ENCODE data around the gene CHD6. TPM values are rescaled to one million over a fixed set of nuclear protein-coding genes. Genes with fewer than 3 reads are reported as not detected.

CHD6 gene
- total RNA-seq, 2 experiments from 2014 or later: 39.4 to 42.5 TPM

DNA sequence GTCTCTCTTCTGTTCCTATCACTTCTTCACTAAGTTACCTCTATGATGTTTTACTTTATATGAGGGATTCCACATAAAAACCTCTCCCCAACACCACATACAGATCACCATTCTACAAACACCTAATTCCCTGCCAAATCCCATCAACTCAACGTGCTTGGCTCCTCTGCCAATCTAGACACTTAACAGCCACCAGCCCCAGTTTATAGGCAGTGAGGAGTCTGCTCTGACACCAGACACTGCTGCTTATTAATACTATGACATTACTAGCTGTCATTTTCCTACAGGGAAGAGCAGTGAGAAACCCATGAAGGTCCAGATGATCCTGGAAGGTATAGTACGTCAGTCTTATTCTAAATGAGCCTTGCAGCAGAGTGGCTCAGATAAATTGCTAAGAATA, 104.3 kb downstream of the CHD6 start:
- H3K4me3 Mint-ChIP-seq: no peak overlapping the region
- H3K4me1 Mint-ChIP-seq: no peaks in the 10 kb centered on the region
- H3K27ac Mint-ChIP-seq: no peak overlapping the region
- no peaks in the 10 kb centered on the region for H3K27me3 Mint-ChIP-seq
- ChIA-PET POLR2A (no interaction called here), CTCF (no interaction called here)
- peaks cover 24% of the 10 kb centered on the region for H3K36me3 Mint-ChIP-seq (ENCODE audit: low read depth)
- no peak for DNase-seq
- H3K9me3 Mint-ChIP-seq: no peaks in the 10 kb centered on the region

GRCh38 chr20:41512624-41513023, 105.6 kb downstream of the CHD6 start:
- CTCF ChIA-PET: no interaction called here
- H3K27ac Mint-ChIP-seq: no peak overlapping the region
- H3K4me1 Mint-ChIP-seq: peaks cover 7% of the 10 kb centered on the region
- no peaks in the 10 kb centered on the region for H3K9me3 Mint-ChIP-seq
- no peak for DNase-seq
- peaks cover 28% of the 10 kb centered on the region for H3K36me3 Mint-ChIP-seq (ENCODE audit: low read depth)
- no peak overlapping the region for H3K4me3 Mint-ChIP-seq
- POLR2A ChIA-PET: no interaction called here
- no peaks in the 10 kb centered on the region for H3K27me3 Mint-ChIP-seq

DNA sequence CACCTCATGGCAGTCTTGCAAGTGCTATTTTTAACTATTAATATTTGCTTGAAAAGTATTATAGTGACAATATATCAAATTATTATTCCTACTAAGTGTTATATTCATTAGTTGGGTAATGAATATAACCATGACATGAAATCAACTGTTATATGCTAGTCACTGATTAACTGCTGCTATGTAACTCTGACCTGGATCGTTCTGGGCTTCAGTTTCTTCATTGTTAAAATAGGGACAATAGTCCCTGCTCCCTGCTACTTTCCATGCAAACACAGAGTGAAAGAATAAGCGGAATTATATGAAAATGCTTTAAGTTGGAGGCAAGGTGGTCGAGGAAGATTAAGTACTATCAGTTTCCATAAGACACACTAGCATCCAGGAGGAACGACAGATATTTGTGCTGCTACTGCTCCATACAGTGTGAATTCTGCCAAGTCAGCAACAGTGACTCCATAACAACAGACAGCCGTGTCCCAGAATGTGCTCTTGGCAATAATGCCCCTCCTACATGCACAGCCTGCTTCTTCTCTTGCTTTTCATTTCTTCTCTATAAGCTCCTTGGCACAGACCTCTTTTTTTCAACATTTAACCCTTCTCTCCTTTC, 107.2 kb downstream of the CHD6 start:
- Mint-ChIP-seq H3K9me3 (peaks cover 2% of the 10 kb centered on the region), H3K36me3 (ENCODE audit: low read depth) (peaks cover 35% of the 10 kb centered on the region), H3K27ac (no peak overlapping the region), H3K4me3 (no peak overlapping the region), H3K27me3 (no peaks in the 10 kb centered on the region), H3K4me1 (peaks cover 7% of the 10 kb centered on the region)
- ChIA-PET POLR2A (no interaction called here), CTCF (no interaction called here)
- no peak for DNase-seq

DNA sequence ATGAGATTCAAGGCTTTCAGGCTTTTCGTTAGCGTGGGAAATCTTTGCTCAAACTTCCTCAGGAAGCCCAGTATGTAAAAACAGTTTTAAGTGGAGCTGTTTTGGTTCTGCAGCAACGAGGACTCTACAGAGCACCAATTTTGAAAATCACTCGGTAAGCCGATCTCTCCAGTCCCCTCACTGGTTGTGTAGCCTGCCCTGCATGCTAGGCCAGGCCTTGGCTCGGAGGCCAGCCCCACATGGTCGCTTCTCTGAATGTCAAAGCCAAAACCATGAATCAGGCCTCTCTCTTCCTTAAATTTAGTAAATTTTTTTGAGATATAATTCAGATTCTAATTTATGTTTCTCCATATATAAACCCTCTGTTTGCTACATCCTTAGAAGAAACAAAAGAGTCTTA, 108.0 kb downstream of the CHD6 start:
- peaks cover 39% of the 10 kb centered on the region for H3K36me3 Mint-ChIP-seq (ENCODE audit: low read depth)
- POLR2A ChIA-PET: no interaction called here

DNA sequence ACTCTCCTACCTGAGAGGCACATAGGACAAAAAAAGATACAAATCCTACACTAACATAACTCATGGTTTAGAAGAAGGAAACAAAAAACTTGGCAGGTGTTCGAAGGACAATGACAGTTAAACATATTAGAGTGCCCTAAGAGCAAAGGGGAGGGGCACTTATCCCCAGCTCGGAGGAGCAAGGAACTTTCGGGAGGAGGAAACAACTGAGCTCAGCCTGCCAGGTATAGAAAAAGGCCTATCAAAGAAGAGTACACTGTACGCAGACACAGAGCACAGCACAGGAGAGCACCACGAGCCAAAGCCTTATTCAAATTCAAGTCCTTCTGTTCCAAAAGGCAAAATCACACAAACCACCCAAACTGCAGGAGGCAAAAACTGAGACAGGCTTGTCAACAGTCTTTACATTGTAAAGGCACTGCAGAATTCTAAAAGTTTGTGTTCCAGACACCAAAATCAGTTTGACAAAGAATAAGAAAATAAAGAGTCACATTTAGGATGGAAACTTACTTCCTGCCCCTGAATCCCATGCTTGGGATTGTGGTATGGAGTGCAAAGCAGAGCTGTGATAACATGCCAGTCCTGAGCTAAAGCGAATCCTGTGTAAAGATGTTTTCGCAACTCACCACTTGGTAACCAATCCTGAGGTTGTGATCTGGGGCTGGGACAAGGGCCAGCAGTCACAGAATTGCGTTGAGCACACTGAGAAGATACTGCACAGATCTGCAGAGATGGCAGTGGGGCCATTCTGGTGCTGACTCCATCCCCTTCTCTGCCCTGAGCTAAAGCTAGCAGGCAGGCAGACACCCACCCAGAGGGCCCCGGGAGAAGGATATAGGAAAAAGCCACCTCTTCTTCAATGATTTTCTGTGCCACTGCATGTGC, 108.6 kb downstream of the CHD6 start:
- Mint-ChIP-seq H3K27me3 (no peaks in the 10 kb centered on the region), H3K4me3 (no peak overlapping the region), H3K9me3 (peaks cover 3% of the 10 kb centered on the region), H3K36me3 (ENCODE audit: low read depth) (peaks cover 38% of the 10 kb centered on the region), H3K27ac (no peak overlapping the region), H3K4me1 (peaks cover 7% of the 10 kb centered on the region)
- ChIA-PET CTCF (no interaction called here), POLR2A (no interaction called here)
- DNase-seq: no peak

More for the DNA sequence above, 108.0 kb downstream of the CHD6 start:
- DNase-seq: no peak
- Mint-ChIP-seq H3K27me3 (no peaks in the 10 kb centered on the region), H3K27ac (no peak overlapping the region), H3K9me3 (peaks cover 3% of the 10 kb centered on the region), H3K4me1 (peaks cover 7% of the 10 kb centered on the region), H3K4me3 (no peak overlapping the region)
- CTCF ChIA-PET: no interaction called here

DNA sequence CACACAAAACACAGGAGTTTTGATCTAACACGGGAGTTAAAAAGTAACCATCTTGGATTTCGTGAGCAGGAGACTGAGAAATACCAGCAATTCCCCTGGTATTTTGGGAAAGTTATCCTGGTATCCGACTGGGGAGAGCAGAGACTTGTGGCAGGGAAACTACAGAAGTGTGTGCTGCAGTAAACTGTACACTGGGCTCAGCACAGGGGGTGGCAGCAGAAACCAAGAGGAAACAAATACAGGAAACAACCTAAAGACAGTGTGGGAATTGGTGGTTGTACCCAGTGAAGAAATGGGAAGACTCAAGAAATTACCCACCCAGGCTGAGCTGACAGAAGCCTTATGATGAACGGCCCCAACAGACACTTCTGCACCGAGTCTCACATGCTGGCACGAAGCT, 109.8 kb downstream of the CHD6 start:
- POLR2A ChIA-PET: no interaction called here
- peaks cover 35% of the 10 kb centered on the region for H3K36me3 Mint-ChIP-seq (ENCODE audit: low read depth)
- H3K4me1 Mint-ChIP-seq: peaks cover 7% of the 10 kb centered on the region
- H3K27ac Mint-ChIP-seq: no peak overlapping the region
- no peak for DNase-seq
- H3K27me3 Mint-ChIP-seq: no peaks in the 10 kb centered on the region
- CTCF ChIA-PET: no interaction called here
- peaks cover 3% of the 10 kb centered on the region for H3K9me3 Mint-ChIP-seq
- H3K4me3 Mint-ChIP-seq: no peak overlapping the region

DNA sequence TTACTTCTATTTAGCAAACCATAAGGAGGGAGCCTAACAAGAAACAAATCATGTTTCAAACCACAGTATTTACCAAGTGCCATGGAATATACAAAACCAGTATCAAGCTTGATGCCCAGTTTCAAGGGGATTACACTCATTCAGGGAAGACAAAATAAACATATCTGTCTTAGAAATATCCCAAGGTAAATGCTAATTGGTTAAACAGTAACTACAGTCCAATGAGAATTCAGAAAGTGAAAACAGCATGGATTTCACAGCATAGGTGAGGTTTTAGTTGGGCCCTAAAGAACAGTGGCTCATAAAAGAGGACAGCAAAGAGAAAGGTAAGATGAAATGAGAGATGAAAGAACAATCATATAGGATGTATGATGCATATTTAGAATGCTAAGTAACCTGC, 110.3 kb downstream of the CHD6 start:
- peaks cover 7% of the 10 kb centered on the region for H3K4me1 Mint-ChIP-seq
- no peak overlapping the region for H3K4me3 Mint-ChIP-seq
- POLR2A ChIA-PET: no interaction called here
- no peaks in the 10 kb centered on the region for H3K27me3 Mint-ChIP-seq
- no peak overlapping the region for H3K27ac Mint-ChIP-seq
- CTCF ChIA-PET: no interaction called here
- H3K36me3 Mint-ChIP-seq (ENCODE audit: low read depth): peaks cover 33% of the 10 kb centered on the region
- H3K9me3 Mint-ChIP-seq: peaks cover 3% of the 10 kb centered on the region
- DNase-seq: no peak

DNA sequence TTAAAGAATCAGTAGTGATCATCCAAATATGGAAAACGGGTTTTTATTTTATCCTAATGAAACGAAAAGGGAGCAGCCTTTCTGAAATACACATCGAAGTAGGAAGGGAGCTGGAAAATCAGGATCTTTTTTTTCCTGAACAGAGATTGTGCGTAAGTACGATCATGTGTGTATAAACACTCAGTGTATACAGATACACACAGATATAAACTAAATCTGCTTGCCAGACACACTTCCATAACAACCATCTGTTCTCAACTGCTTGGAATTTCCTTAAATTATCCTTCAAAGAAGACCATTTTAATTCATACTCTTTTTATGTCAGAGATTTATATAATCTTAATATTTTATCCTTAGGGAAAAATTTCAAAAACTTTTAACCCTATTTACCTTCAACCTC, 110.7 kb downstream of the CHD6 start:
- Mint-ChIP-seq H3K36me3 (ENCODE audit: low read depth) (peaks cover 29% of the 10 kb centered on the region), H3K27me3 (no peaks in the 10 kb centered on the region), H3K27ac (no peak overlapping the region), H3K4me1 (peaks cover 7% of the 10 kb centered on the region), H3K4me3 (no peak overlapping the region), H3K9me3 (peaks cover 3% of the 10 kb centered on the region)
- no peak for DNase-seq
- POLR2A ChIA-PET: no interaction called here
- CTCF ChIA-PET: no interaction called here

GRCh38 chr20:41506192-41506915, 111.8 kb downstream of the CHD6 start:
- H3K4me3 Mint-ChIP-seq: no peak overlapping the region
- H3K27me3 Mint-ChIP-seq: no peaks in the 10 kb centered on the region
- POLR2A ChIA-PET: no interaction called here
- no peak for DNase-seq
- CTCF ChIA-PET: no interaction called here
- peaks cover 7% of the 10 kb centered on the region for H3K4me1 Mint-ChIP-seq
- peaks cover 24% of the 10 kb centered on the region for H3K36me3 Mint-ChIP-seq (ENCODE audit: low read depth)
- H3K27ac Mint-ChIP-seq: no peak overlapping the region
- peaks cover 3% of the 10 kb centered on the region for H3K9me3 Mint-ChIP-seq

DNA sequence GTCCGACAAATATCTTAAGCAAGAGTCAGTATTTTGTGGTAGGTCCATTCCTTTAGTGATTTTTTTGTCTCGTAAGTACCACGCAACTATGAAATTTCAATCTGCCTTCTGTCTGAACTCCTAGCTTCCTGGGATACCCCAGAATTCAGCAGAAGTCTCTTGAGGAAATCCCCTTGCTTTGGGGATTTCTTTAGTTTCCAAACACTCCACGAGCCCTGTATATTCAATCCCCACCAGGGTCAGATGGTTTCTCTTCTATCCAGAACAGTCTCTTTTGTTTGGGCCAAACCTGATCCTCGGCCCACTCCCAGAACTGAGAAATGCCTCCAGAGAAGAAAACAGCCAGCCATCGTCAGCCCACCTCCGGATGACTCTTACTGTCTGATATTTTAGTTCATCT, 113.0 kb downstream of the CHD6 start:
- Mint-ChIP-seq H3K4me3 (no peak overlapping the region), H3K27me3 (no peaks in the 10 kb centered on the region), H3K9me3 (peaks cover 3% of the 10 kb centered on the region), H3K27ac (no peak overlapping the region), H3K4me1 (peaks cover 7% of the 10 kb centered on the region), H3K36me3 (ENCODE audit: low read depth) (peaks cover 24% of the 10 kb centered on the region)
- POLR2A ChIA-PET: no interaction called here
- CTCF ChIA-PET: no interaction called here
- DNase-seq: no peak

- no peaks in the 10 kb centered on the region for H3K27me3 Mint-ChIP-seq
- ChIA-PET POLR2A (no interaction called here), CTCF (no interaction called here)
- H3K4me3 Mint-ChIP-seq: no peak overlapping the region
- no peak overlapping the region for H3K27ac Mint-ChIP-seq
- no peak for DNase-seq
- peaks cover 3% of the 10 kb centered on the region for H3K9me3 Mint-ChIP-seq
- no peaks in the 10 kb centered on the region for H3K4me1 Mint-ChIP-seq
- H3K36me3 Mint-ChIP-seq (ENCODE audit: low read depth): peaks cover 19% of the 10 kb centered on the region
Observed at GRCh38 chr20:41501376-41501775, 116.8 kb downstream of the CHD6 start.

GRCh38 chr20:41499961-41500725, 118.0 kb downstream of the CHD6 start:
- Mint-ChIP-seq H3K4me3 (no peak overlapping the region), H3K36me3 (ENCODE audit: low read depth) (peaks cover 11% of the 10 kb centered on the region), H3K27ac (no peak overlapping the region), H3K27me3 (no peaks in the 10 kb centered on the region), H3K9me3 (no peaks in the 10 kb centered on the region), H3K4me1 (no peaks in the 10 kb centered on the region)
- DNase-seq: no peak
- ChIA-PET CTCF (interaction anchor here (0.7 kb wide), 1 partner anchor 18 kb away, joined by 3 read pairs; no protein-coding TSS in a partner anchor), POLR2A (no interaction called here)

- ChIA-PET POLR2A (no interaction called here), CTCF (interaction anchor here (0.7 kb wide), 1 partner anchor 17 kb away, joined by 3 read pairs; no protein-coding TSS in a partner anchor)
- no peak for DNase-seq
- H3K9me3 Mint-ChIP-seq: no peaks in the 10 kb centered on the region
- H3K4me3 Mint-ChIP-seq: no peak overlapping the region
- peaks cover 7% of the 10 kb centered on the region for H3K36me3 Mint-ChIP-seq (ENCODE audit: low read depth)
- H3K27ac Mint-ChIP-seq: no peak overlapping the region
- no peaks in the 10 kb centered on the region for H3K27me3 Mint-ChIP-seq
- no peaks in the 10 kb centered on the region for H3K4me1 Mint-ChIP-seq
Observed at GRCh38 chr20:41499064-41499463, 119.1 kb downstream of the CHD6 start.

Data from activated CD4-positive, alpha-beta T cell treated with anti-CD3 and anti-CD28 coated beads, Interleukin-2, amount 10 ng/mL, durations not matched to agents 7 days and 5 days (primary cell).